Measurements from ENCODE around the gene MT1A.

DNA sequence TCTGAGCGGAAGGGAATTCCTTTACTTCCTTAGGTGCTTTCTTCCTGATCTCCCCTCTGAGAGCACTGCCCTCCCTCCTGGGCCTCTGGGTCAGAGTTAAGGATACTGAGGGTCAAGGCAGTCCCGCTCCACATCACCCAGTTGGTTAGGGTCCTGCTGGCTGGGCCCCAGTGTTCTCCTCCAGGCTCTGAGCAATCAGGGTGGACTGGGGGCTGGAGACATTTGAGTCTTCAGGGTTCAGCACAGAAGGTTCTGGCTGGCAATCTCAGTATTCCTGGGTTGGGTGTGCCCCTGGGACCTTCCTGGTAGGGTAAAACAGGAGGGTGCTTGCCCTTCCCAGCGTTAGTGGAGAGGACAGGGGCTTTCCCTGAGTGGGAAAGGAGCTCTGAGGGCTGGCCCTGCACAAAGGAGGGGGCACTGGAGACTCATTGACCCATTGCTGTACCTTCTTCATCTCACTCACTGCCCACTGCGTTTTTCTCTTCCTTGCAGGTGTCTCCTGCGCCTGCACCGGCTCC, 5.6 kb upstream of the MT1A start:
- TF ChIP-seq, protein P1, sequence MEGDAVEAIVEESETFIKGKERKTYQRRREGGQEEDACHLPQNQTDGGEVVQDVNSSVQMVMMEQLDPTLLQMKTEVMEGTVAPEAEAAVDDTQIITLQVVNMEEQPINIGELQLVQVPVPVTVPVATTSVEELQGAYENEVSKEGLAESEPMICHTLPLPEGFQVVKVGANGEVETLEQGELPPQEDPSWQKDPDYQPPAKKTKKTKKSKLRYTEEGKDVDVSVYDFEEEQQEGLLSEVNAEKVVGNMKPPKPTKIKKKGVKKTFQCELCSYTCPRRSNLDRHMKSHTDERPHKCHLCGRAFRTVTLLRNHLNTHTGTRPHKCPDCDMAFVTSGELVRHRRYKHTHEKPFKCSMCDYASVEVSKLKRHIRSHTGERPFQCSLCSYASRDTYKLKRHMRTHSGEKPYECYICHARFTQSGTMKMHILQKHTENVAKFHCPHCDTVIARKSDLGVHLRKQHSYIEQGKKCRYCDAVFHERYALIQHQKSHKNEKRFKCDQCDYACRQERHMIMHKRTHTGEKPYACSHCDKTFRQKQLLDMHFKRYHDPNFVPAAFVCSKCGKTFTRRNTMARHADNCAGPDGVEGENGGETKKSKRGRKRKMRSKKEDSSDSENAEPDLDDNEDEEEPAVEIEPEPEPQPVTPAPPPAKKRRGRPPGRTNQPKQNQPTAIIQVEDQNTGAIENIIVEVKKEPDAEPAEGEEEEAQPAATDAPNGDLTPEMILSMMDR (conservative IDR thresholded peaks at IDR 0.05 in 1 of 2, IDR thresholded peaks at IDR 0.05 in 1 of 2; ENCODE audit: extremely low read depth in 1 of 2, insufficient read depth in 1 of 2, low read depth in 1 of 2, low read length in 2 of 2), result no peak
- no peak for TF ChIP-seq EZH2 (IDR thresholded peaks at IDR 0.05; ENCODE audit: borderline replicate concordance, low read length)

All from mammary epithelial cell (primary cell).